ENCODE measurements around the gene UBE2N.

DNA sequence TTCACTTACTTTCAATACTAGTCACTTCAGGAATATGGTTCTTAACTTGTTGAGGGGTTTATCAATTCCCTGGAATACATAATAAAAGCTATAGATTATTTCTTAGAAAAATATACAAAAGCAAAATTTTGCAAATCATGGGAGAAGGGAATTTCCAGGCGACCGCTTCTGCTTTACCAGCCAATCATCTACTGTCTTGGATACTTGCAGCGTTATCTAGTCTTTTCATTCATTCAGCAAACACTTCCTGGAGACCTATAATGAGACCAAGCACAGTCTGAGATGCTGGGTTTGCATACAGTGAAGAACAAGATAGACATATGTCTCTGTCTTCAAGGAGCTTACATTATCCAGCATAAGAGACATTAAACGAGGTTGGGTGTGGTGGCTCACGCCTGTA, 24.1 kb upstream of the UBE2N start:
- TF ChIP-seq, protein P1, sequence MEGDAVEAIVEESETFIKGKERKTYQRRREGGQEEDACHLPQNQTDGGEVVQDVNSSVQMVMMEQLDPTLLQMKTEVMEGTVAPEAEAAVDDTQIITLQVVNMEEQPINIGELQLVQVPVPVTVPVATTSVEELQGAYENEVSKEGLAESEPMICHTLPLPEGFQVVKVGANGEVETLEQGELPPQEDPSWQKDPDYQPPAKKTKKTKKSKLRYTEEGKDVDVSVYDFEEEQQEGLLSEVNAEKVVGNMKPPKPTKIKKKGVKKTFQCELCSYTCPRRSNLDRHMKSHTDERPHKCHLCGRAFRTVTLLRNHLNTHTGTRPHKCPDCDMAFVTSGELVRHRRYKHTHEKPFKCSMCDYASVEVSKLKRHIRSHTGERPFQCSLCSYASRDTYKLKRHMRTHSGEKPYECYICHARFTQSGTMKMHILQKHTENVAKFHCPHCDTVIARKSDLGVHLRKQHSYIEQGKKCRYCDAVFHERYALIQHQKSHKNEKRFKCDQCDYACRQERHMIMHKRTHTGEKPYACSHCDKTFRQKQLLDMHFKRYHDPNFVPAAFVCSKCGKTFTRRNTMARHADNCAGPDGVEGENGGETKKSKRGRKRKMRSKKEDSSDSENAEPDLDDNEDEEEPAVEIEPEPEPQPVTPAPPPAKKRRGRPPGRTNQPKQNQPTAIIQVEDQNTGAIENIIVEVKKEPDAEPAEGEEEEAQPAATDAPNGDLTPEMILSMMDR (IDR thresholded peaks at IDR 0.05; ENCODE audit: extremely low read depth in 1 of 2, insufficient read depth in 1 of 2, low read depth in 1 of 2, low read length in 2 of 2), result no peak
- no peak for TF ChIP-seq POLR2AphosphoS5 (IDR thresholded peaks at IDR 0.05; ENCODE audit: insufficient read depth, low read depth, low read length)
- no peak for TF ChIP-seq POLR2A (IDR thresholded peaks at IDR 0.05; ENCODE audit: low read depth, low read length)
- no peak for TF ChIP-seq GATA2 (IDR thresholded peaks at IDR 0.05; ENCODE audit: insufficient read depth, insufficient read length, low read depth, low read length)
- TF ChIP-seq, protein P2, sequence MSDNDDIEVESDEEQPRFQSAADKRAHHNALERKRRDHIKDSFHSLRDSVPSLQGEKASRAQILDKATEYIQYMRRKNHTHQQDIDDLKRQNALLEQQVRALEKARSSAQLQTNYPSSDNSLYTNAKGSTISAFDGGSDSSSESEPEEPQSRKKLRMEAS (IDR thresholded peaks at IDR 0.05; ENCODE audit: insufficient read depth, insufficient read length), result no peak
- TF ChIP-seq MYC (IDR thresholded peaks at IDR 0.05; ENCODE audit: low read depth, low read length), result no peak
- TF ChIP-seq EZH2 (IDR thresholded peaks at IDR 0.05; ENCODE audit: borderline replicate concordance, low read depth, low read length, severe bottlenecking), result no peak
- TF ChIP-seq FOS (IDR thresholded peaks at IDR 0.05; ENCODE audit: borderline replicate concordance, insufficient read depth, low read length), result no peak

Measured in endothelial cell of umbilical vein (primary cell).